Stimulated activated naive B cell treated with anti-CD40 and anti-IgM and Interleukin-4, amounts not matched to agents 10 μg/mL and 1 μg/mL and 100 μg/mL, for 72 hours (primary cell): ENCODE results near the gene RASIP1.
A peak's percentile ranks its signal among the peaks of the same experiment; 100 is the strongest.
"Not testable (repeated sequence)": the region's sequence is repeated elsewhere in the genome, so short reads cannot be mapped to it uniquely, and the experiment has no call there.

Experiments
- ATAC-seq, 2 donors: fragments of 150-1000 bp; cut with Tn5 transposase; replicated peaks; 2 replicates each; pipeline ENCODE4 v1.10.0; 2021; ENCODE audit warnings: moderate library complexity in 1 of 2
- DNase-seq: peaks from one replicate; pipeline ENCODE4 v3.0.0; 2021
- H3K27ac Mint-ChIP-seq: one replicate; pipeline ENCODE4 v1.8.0; 2022; ENCODE audit warnings: mild to moderate bottlenecking, mixed read lengths
- H3K27me3 Mint-ChIP-seq, 2 donors: one replicate each; pipeline ENCODE4 v1.8.0; 2022; ENCODE audit warnings: mixed read lengths in 2 of 2
- H3K36me3 Mint-ChIP-seq, 2 donors: one replicate each; pipeline ENCODE4 v1.8.0; 2022; ENCODE audit warnings: mixed read lengths in 2 of 2, mild to moderate bottlenecking in 1 of 2
- H3K4me1 Mint-ChIP-seq, 2 donors: one replicate each; pipeline ENCODE4 v1.8.0; 2022; ENCODE audit warnings: mixed read lengths in 2 of 2, mild to moderate bottlenecking in 1 of 2
- H3K4me3 Mint-ChIP-seq, 2 donors: one replicate each; pipeline ENCODE4 v1.8.0; 2022; ENCODE audit warnings: mild to moderate bottlenecking in 2 of 2, mixed read lengths in 2 of 2, moderate library complexity in 1 of 2
- H3K9me3 Mint-ChIP-seq, 2 donors: one replicate each; pipeline ENCODE4 v1.8.0; 2022; ENCODE audit warnings: mixed read lengths in 2 of 2, mild to moderate bottlenecking in 1 of 2

RASIP1 gene

DNA sequence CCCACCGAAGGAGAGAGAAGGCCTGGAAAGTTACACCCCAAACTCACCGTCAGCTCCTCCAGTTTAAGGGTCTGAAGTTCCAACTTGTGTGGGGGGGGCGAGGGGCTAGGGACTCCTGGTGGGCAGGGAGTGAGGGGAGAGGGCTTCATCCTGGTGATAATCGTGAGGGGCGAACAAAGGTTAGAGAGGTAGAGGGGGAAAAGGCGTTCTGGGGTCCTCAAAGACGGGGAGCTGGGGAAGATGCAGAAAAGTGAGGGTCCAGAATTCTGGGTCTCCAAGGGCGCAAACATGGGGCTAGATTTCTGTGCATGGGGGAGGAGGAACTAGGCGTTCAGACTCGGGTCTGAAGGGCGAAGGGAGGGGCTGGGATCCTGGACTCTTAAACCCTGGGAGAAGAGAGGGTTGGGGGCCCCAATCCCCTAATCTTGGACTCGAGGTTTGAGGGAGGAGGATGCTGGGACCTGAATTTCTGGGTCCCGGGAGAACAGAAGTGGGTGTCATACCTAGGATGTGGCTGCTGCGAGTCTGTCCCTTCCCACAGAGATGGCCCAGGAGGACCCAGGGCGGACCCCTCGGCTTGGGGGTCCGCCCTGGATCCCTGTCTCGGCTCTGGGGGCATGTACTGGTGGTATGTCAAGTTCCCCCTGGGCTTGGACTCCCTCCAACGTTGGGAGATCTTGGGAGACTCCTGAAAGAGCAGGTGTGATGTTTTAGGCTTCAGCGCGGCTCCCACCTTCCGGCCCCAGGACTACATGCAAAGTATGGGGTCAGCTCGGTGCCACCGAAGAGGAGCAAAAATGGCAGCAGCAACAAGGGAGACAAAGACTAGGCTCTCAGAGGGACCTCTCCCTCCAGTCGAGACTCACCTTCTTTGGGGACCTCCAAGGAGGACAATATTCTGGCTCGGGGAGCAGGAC, 25.4 kb downstream of the RASIP1 start:
- Mint-ChIP-seq H3K27ac (peak overlapping the region; percentile 95), H3K4me3 (peak overlapping the region; percentile 85 to 88), H3K4me1 (peaks cover 10 to 28% of the 10 kb centered on the region in 2 donors), H3K27me3 (no peaks in the 10 kb centered on the region), H3K36me3 (peaks cover 0 to 9% of the 10 kb centered on the region in 2 donors), H3K9me3 (peaks cover 0 to 1% of the 10 kb centered on the region in 2 donors)
- DNase-seq (no peak), ATAC-seq (no peak)

GRCh38 chr19:48713864-48714755, 26.3 kb downstream of the RASIP1 start:
- Mint-ChIP-seq H3K27ac (peak overlapping the region; percentile 95), H3K4me3 (peak overlapping the region; percentile 85 to 88), H3K27me3 (no peaks in the 10 kb centered on the region), H3K9me3 (peaks cover 0 to 1% of the 10 kb centered on the region in 2 donors), H3K36me3 (peaks cover 0 to 9% of the 10 kb centered on the region in 2 donors), H3K4me1 (peaks cover 10 to 28% of the 10 kb centered on the region in 2 donors)
- DNase-seq (peak; percentile 99), ATAC-seq (peak; percentile 91 to 94)

DNA sequence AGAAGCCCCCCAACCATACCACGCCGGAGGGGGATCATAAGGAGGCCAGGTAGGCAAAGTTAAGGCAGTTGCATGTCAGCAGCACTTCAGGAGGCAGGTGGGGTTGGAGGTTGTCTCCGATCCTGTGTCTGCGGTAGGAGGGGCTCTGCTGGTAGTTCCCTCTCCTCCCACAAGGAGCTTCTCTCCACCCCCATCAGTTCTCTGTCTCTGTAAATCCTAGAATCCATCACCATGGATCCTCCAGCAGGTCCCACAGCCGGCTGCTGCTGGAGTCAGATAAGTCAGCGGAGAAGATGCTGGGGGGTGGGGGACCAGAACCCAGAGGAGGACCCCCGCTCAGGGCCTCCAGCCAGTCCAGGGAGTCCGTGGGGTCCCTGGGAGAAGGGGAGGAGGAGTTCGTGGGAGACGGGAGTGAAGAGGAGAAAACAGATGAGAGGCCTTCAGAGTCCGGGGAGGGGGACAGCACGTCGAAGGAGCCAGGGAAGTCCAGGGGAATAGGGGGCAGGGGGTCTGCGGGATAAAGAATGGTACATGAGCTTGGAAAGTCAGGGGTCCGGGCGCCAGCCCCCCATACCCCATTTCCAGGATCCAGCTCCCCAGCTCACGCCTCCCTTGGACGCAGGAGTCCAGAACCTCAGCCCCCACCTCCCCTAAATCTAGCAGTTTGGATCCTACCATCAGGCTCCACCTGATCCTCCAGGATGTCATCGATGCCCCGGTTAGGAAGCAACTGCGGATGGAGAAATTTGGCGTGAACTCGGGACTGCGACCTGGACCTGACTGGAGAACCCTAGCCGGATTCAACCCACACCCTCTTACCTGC, 27.2 kb downstream of the RASIP1 start:
- Mint-ChIP-seq H3K27me3 (no peaks in the 10 kb centered on the region), H3K4me1 (peaks cover 10 to 28% of the 10 kb centered on the region in 2 donors), H3K36me3 (peaks cover 0 to 9% of the 10 kb centered on the region in 2 donors), H3K27ac (peak overlapping the region; percentile 16), H3K4me3 (peak overlapping the region; percentile 85 to 88), H3K9me3 (peaks cover 0 to 1% of the 10 kb centered on the region in 2 donors)
- ATAC-seq (no peak), DNase-seq (no peak)

- H3K27me3 Mint-ChIP-seq, result no peaks in the 10 kb centered on the region
- no peak overlapping the region for H3K4me3 Mint-ChIP-seq
- peaks cover 0 to 1% of the 10 kb centered on the region in 2 donors for H3K9me3 Mint-ChIP-seq
- peaks cover 0 to 13% of the 10 kb centered on the region in 2 donors for H3K36me3 Mint-ChIP-seq
- peaks cover 10 to 28% of the 10 kb centered on the region in 2 donors for H3K4me1 Mint-ChIP-seq
- H3K27ac Mint-ChIP-seq, result no peak overlapping the region
- no peak for ATAC-seq
- DNase-seq, result no peak
Measured at GRCh38 chr19:48711106-48711662, 29.2 kb downstream of the RASIP1 start.

DNA sequence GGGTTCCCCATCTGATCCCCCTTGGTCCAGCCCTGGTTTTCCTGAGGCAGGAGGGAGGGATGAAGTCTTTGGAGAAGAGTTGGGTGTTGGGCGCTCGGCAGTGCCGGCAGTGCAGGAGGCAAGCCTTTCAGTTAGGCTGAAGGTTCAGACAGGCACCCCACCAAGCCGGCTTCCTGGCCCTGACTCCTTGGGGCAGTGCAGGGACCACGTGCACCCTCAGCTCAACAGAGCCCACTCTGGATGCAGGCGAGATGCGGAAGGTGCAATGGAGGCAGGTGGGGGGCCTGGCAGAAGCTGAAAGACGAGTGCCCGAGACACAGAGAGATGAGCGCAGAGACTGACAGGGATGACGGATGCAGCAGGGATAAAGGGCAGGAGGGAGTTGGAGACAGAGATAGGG, 31.9 kb downstream of the RASIP1 start:
- H3K4me3 Mint-ChIP-seq, result no peak overlapping the region
- ATAC-seq (no peak), DNase-seq (no peak)
- peaks cover 0 to 18% of the 10 kb centered on the region in 2 donors for H3K36me3 Mint-ChIP-seq
- H3K9me3 Mint-ChIP-seq, result peaks cover 0 to 1% of the 10 kb centered on the region in 2 donors
- no peaks in the 10 kb centered on the region for H3K27me3 Mint-ChIP-seq
- no peak overlapping the region for H3K27ac Mint-ChIP-seq
- H3K4me1 Mint-ChIP-seq, result peaks cover 3 to 11% of the 10 kb centered on the region in 2 donors

DNA sequence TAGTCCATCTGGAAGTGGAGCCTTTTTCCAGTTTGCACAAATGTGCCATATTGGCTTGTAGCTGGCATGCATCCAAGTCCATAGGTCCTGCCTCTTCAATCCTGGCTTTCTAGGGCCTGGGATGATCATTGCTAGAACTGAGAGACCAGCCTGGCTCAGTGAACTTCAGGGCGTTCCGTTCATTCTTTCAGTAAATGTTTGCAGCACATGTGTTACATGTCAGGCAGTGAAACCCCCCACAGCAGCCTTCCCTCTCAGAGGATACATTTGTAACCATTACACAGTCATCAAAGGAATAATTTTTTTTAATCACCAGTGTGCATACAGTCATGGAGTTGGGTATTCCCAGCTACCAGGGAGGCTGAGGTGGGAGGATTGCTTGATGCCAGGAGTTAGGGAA, 35.0 kb downstream of the RASIP1 start:
- no peak overlapping the region for H3K27ac Mint-ChIP-seq
- H3K4me1 Mint-ChIP-seq, result no peaks in the 10 kb centered on the region
- no peak for ATAC-seq
- H3K4me3 Mint-ChIP-seq, result no peak overlapping the region
- H3K9me3 Mint-ChIP-seq, result no peaks in the 10 kb centered on the region
- no peaks in the 10 kb centered on the region for H3K27me3 Mint-ChIP-seq
- peaks cover 4 to 19% of the 10 kb centered on the region in 2 donors for H3K36me3 Mint-ChIP-seq
- DNase-seq, result no peak

- Mint-ChIP-seq H3K4me1 (no peaks in the 10 kb centered on the region), H3K27ac (no peak overlapping the region), H3K27me3 (peaks cover 5 to 7% of the 10 kb centered on the region in 2 donors), H3K4me3 (no peak overlapping the region), H3K36me3 (peaks cover 4 to 19% of the 10 kb centered on the region in 2 donors), H3K9me3 (no peaks in the 10 kb centered on the region)
- DNase-seq (no peak), ATAC-seq (no peak)
Measured at GRCh38 chr19:48703316-48703715, 37.1 kb downstream of the RASIP1 start.

GRCh38 chr19:48702701-48703100, 37.7 kb downstream of the RASIP1 start:
- Mint-ChIP-seq H3K27ac (no peak overlapping the region), H3K27me3 (peaks cover 9 to 12% of the 10 kb centered on the region in 2 donors), H3K9me3 (no peaks in the 10 kb centered on the region), H3K4me3 (no peak overlapping the region), H3K4me1 (no peaks in the 10 kb centered on the region), H3K36me3 (peaks cover 4 to 19% of the 10 kb centered on the region in 2 donors)
- no peak for ATAC-seq
- no peak for DNase-seq

- H3K4me1 Mint-ChIP-seq, result peaks cover 10 to 12% of the 10 kb centered on the region in 2 donors
- no peak overlapping the region for H3K27ac Mint-ChIP-seq
- ATAC-seq, result no peak
- H3K4me3 Mint-ChIP-seq, result no peak overlapping the region
- DNase-seq, result no peak
- peaks cover 4 to 10% of the 10 kb centered on the region in 2 donors for H3K36me3 Mint-ChIP-seq
- H3K27me3 Mint-ChIP-seq, result peaks cover 19 to 28% of the 10 kb centered on the region in 2 donors
- no peaks in the 10 kb centered on the region for H3K9me3 Mint-ChIP-seq
Measured at GRCh38 chr19:48698046-48698445, 42.4 kb downstream of the RASIP1 start.

DNA sequence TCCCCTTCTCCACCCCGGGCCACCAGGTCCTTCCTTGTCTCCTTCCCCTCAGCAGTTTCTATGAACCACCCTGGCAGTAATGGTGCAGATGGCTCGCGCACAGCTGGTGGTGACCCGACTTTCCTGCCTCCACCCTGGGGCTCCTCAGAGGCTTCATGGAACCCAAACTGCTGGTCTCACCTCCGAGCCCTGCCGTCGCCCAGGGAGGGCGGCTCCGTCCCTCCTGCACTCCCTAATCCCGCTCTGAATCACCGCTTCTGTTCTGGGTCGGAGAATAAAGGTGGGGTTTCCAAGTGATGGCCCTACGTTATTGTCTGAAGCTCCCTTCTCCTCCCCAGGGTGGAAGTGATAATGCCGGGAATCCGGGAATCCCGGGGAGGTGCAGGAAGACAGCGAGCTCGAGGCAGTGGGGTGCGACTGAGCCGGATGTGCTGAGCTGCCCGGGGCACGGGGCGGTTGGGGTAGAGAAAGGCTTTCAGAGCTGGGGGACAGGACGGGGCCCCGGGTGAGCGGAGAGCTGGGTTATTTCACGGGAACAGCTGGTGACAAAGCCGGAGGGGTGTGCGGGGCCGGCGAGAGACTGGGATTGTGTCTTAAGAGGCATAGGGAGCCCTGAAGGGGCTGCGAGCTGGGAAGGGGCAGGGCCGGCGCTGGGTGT, 43.9 kb downstream of the RASIP1 start:
- peak overlapping the region; percentile 44 for H3K27ac Mint-ChIP-seq
- ATAC-seq (peak; percentile 61 to 62), DNase-seq (no peak)
- peaks cover 19 to 28% of the 10 kb centered on the region in 2 donors for H3K27me3 Mint-ChIP-seq
- peaks cover 10 to 12% of the 10 kb centered on the region in 2 donors for H3K4me1 Mint-ChIP-seq
- no peaks in the 10 kb centered on the region for H3K9me3 Mint-ChIP-seq
- H3K4me3 Mint-ChIP-seq, result peak overlapping the region; percentile 70 to 80
- H3K36me3 Mint-ChIP-seq, result peaks cover 4% of the 10 kb centered on the region in 2 donors

- H3K9me3 Mint-ChIP-seq, result no peaks in the 10 kb centered on the region
- peaks cover 19 to 28% of the 10 kb centered on the region in 2 donors for H3K27me3 Mint-ChIP-seq
- no peak for DNase-seq
- peak; percentile 7 to 20 for ATAC-seq
- peaks cover 0 to 3% of the 10 kb centered on the region in 2 donors for H3K36me3 Mint-ChIP-seq
- H3K4me3 Mint-ChIP-seq, result peak within 1 kb of the TSS; percentile 70 to 80
- peak within 1 kb of the TSS; percentile 44 for H3K27ac Mint-ChIP-seq
- H3K4me1 Mint-ChIP-seq, result peaks cover 10 to 12% of the 10 kb centered on the region in 2 donors
Measured at GRCh38 chr19:48695743-48696352, 44.6 kb downstream of the RASIP1 start, which contains the start of gene FUT2. Gene FUT2 (plus strand): TSS chr19:48695971. CDS start chr19:48702957, 6,986 bp downstream.

- H3K9me3 Mint-ChIP-seq, ATAC-seq, H3K4me3 Mint-ChIP-seq, DNase-seq, H3K36me3 Mint-ChIP-seq: not testable (repeated sequence)
- Mint-ChIP-seq H3K27me3 (peaks cover 16 to 24% of the 10 kb centered on the region in 2 donors), H3K4me1 (peaks cover 10 to 12% of the 10 kb centered on the region in 2 donors), H3K27ac (peak overlapping the region; percentile 25)
Measured at GRCh38 chr19:48693629-48694028, 46.8 kb downstream of the RASIP1 start.
